HG03064 (cell line): ENCODE results near the gene AFF2.

Experiments used
- ATAC-seq: cut with Tn5 transposase; IDR thresholded peaks from one replicate; pipeline ENCODE4 v1.9.1; 2021; ENCODE audit warnings: low read depth; ENCODE audit not compliant: unreplicated experiment

Gene AFF2

GRCh38 chrX:149045645-149046210, 545.3 kb downstream of the AFF2 start:
- ATAC-seq = no peak
